ENCODE data around the gene SIVA1.

- TF ChIP-seq GATA2 (IDR thresholded peaks at IDR 0.05; ENCODE audit: low read depth, low read length) = no peak
- TF ChIP-seq GATA3 (IDR thresholded peaks at IDR 0.05; ENCODE audit: low read depth, low read length) = no peak
Measured at GRCh38 chr14:104747876-104748275, 5.1 kb upstream of the SIVA1 start.

Data from SH-SY5Y (cell line).